K562 (cell line): ENCODE data around the gene CHN2. TPM values are rescaled to one million over a fixed set of nuclear protein-coding genes. Genes with fewer than 3 reads are reported as not detected.

Experiments used
- ATAC-seq: fragments of 200-7000 bp; cut with Tn5 transposase; 3 replicates; pipeline ENCODE4 v1.9.1; 2020; ENCODE audit warnings: moderate library complexity
- BruUV-seq: library from RNA; stranded (reverse); fragments of 400-500 nt; replicated peaks from 2 replicates; lab custom pipeline; 2021; lab: Mats Ljungman, UMichigan
- CTCF ChIA-PET: fragments of 300-600 bp; formaldehyde crosslinking; extraction: SDS; loops from one replicate; lab custom pipeline; 2021; ENCODE audit warnings: low intra/inter-chr PET ratio; lab: Yijun Ruan, JAX
- POLR2A ChIA-PET: fragments of 300-600, 350-650 bp; sonication (Branson Sonifier 250); formaldehyde crosslinking; extraction: SDS; loops from one replicate; lab custom pipeline; 2021; ENCODE audit warnings: antibody characterized with exemption, inconsistent platforms; lab: Yijun Ruan, JAX
- DNase-seq, 4 experiments: peaks; one replicate each; pipeline versions ENCODE4 v3.0.0 to v3.0.0-alpha.2; 2011 to 2018; ENCODE audit warnings: low spot score in 3 of 4, mixed read lengths in 3 of 4; ENCODE audit errors: extremely low read depth in 1 of 4
- FAIRE-seq: peaks from 2 replicates; lab custom pipeline; 2011; peaks lifted over from hg19 to GRCh38; lab: Jason Lieb, UNC
- H2AFZ ChIP-seq: 2 replicates; pipeline ENCODE4 v1.6.0; 2011; ENCODE audit warnings: low read depth, low read length, control low read depth, inconsistent platforms
- H3K27ac ChIP-seq: fragments of 200-600 bp; 3 replicates; pipeline ENCODE4 v1.8.0; 2011; ENCODE audit warnings: low read depth, mild to moderate bottlenecking, control low read depth, inconsistent platforms, low read length, moderate library complexity, mixed read lengths; ENCODE audit errors: extremely low read depth
- H3K27me3 ChIP-seq, 2 experiments: fragments of 300-600 bp in 1 of 2; 2 replicates in 1 of 2; 3 replicates in 1 of 2; pipeline versions ENCODE4 v1.6.0 to v1.8.0; 2011; ENCODE audit warnings: inconsistent platforms in 2 of 2, low read length in 2 of 2, mild to moderate bottlenecking in 1 of 2, mixed read lengths in 1 of 2, moderate library complexity in 1 of 2; ENCODE audit not compliant: control insufficient read depth in 2 of 2, insufficient read depth in 2 of 2
- H3K36me3 ChIP-seq: fragments of 300-600 bp; 3 replicates; pipeline ENCODE4 v1.8.0; 2011; ENCODE audit warnings: mild to moderate bottlenecking, low read length, inconsistent platforms; ENCODE audit not compliant: control insufficient read depth, insufficient read depth
- H3K4me1 ChIP-seq, 2 experiments: fragments of 200-600 bp in 1 of 2; replicated peaks in 1 of 2; 2 replicates in 1 of 2; 3 replicates in 1 of 2; pipeline versions ENCODE4 v1.5.1 to v1.8.0; 2011; ENCODE audit warnings: inconsistent platforms in 2 of 2, low read length in 2 of 2, mild to moderate bottlenecking in 1 of 2, mixed read lengths in 1 of 2, moderate library complexity in 1 of 2; ENCODE audit not compliant: control insufficient read depth in 2 of 2, insufficient read depth in 2 of 2
- H3K4me2 ChIP-seq: 2 replicates; pipeline ENCODE4 v1.6.1; 2011; ENCODE audit warnings: low read length, control low read depth, inconsistent platforms, mixed read lengths; ENCODE audit not compliant: insufficient read depth
- H3K4me3 ChIP-seq: fragments of 200-600 bp; sonication (generic), shearing (Covaris generic); 2 replicates; pipeline ENCODE4 v1.5.1; 2016; ENCODE audit warnings: control low read depth, inconsistent platforms
- H3K79me2 ChIP-seq: fragments of 200-600 bp; 3 replicates; pipeline ENCODE4 v1.8.0; 2011; ENCODE audit warnings: low read length, inconsistent platforms; ENCODE audit not compliant: control insufficient read depth, insufficient read depth
- H3K9ac ChIP-seq, 2 experiments: 2 replicates each; pipeline versions ENCODE4 v1.6.0 to v1.6.1; 2011; ENCODE audit warnings: low read depth in 2 of 2, low read length in 2 of 2, control low read depth in 1 of 2, inconsistent platforms in 1 of 2, mild to moderate bottlenecking in 1 of 2, mixed read lengths in 1 of 2; ENCODE audit not compliant: insufficient read depth in 1 of 2
- H3K9me1 ChIP-seq: one replicate; pipeline ENCODE4 v1.6.0; 2011; ENCODE audit warnings: inconsistent platforms, mild to moderate bottlenecking, low read length, moderate library complexity; ENCODE audit not compliant: control insufficient read depth, insufficient read depth
- H3K9me3 ChIP-seq: replicated peaks from 2 replicates; pipeline ENCODE4 v1.5.1; 2011; ENCODE audit warnings: low read depth, low read length, inconsistent platforms; ENCODE audit not compliant: control insufficient read depth, insufficient read depth
- H4K20me1 ChIP-seq: replicated peaks from 2 replicates; pipeline ENCODE4 v1.6.1; 2011; ENCODE audit warnings: low read length, inconsistent platforms, mixed read lengths; ENCODE audit not compliant: control insufficient read depth, insufficient read depth
- CBX5 ChIP-seq: IDR thresholded peaks from 2 replicates; pipeline ENCODE4 v1.6.1; 2014; ENCODE audit warnings: low read depth, borderline replicate concordance
- FOSL1 ChIP-seq: fragments of 200-800 bp; sonication (Bioruptor generic); conservative IDR thresholded peaks from 2 replicates; pipeline ENCODE4 v1.6.1; 2016; ENCODE audit warnings: missing genetic modification characterization, missing compliant biosample characterization
- HDAC6 ChIP-seq: IDR thresholded peaks from 2 replicates; pipeline ENCODE4 v1.6.1; 2012; ENCODE audit warnings: low read depth, mild to moderate bottlenecking, control low read depth, inconsistent platforms, low read length, moderate library complexity
- LARP7 ChIP-seq: fragments of 450-650 bp; IDR thresholded peaks from 2 replicates; pipeline ENCODE4 v1.6.1; 2016
- MCM5 ChIP-seq: fragments of 450-650 bp; IDR thresholded peaks from 2 replicates; pipeline ENCODE4 v1.6.1; 2016; ENCODE audit warnings: low read depth
- PHB2 ChIP-seq: fragments of 450-650 bp; IDR thresholded peaks from 2 replicates; pipeline ENCODE4 v1.6.1; 2017; ENCODE audit warnings: low read depth
- SAFB ChIP-seq: fragments of 200-400 bp; formaldehyde crosslinking; IDR thresholded peaks from 2 replicates; pipeline ENCODE4 v1.6.1; 2017; ENCODE audit warnings: low read depth, low read length, borderline replicate concordance
- TBP ChIP-seq: optimal IDR thresholded peaks from 2 replicates; pipeline ENCODE3; 2011; ENCODE audit warnings: low read depth, low read length, improper control_type of control experiment
- TSC22D4 ChIP-seq: fragments of 450-650 bp; IDR thresholded peaks from 2 replicates; pipeline ENCODE4 v1.6.1; 2016; ENCODE audit warnings: missing genetic modification characterization, missing biosample characterization, control low read depth
- ZNF263 ChIP-seq: sonication (generic); formaldehyde crosslinking; IDR thresholded peaks from 2 replicates; pipeline ENCODE4 v1.8.0; 2022; ENCODE audit warnings: mild to moderate bottlenecking, missing genetic modification reagents, borderline replicate concordance
- WGBS: fragments of 100-300 bp; shearing (Covaris generic); methylation state at CpG from one replicate; pipeline ENCODE4 v1.1.6; 2016; ENCODE audit warnings: low coverage, mixed read lengths; ENCODE audit not compliant: insufficient coverage; ENCODE audit errors: missing lambda C conversion rate; 5-methylcytosine and 5-hydroxymethylcytosine counted together
- in situ Hi-C: fragments of 300-500 bp; cut with MboI; formaldehyde crosslinking; loops from 4 replicates; pipeline ENCODE4 v1.15.0; 2018; ENCODE audit warnings: inconsistent platforms, mixed read lengths
- intact Hi-C: fragments of 100-400 bp; cut with micrococcal nuclease; formaldehyde crosslinking; loops from 2 replicates; pipeline ENCODE4 v1.14.2; 2022
- polyA plus RNA-seq, 8 experiments: library from polyadenylated mRNA; depleted of rRNA in 4 of 8; stranded (reverse) in 5 of 8; unstranded in 3 of 8; fragments of >200 nt; fragmentation: Nextera tagmentation in 2 of 8; fragmentation: Illumina TruSeq in 1 of 8; extraction: Ambion mirVana in 2 of 8; extraction: Trizol in 1 of 8; gene quantifications; 2 replicates each; pipeline versions ENCODE4 v1.2.1 to v1.2.3, GENCODE V29; 2011 to 2014; ENCODE audit warnings: inconsistent platforms in 1 of 8, missing spikeins in 1 of 8
- total RNA-seq, 7 experiments: library from RNA; depleted of rRNA in 6 of 7; stranded (reverse); fragments of >200 nt in 6 of 7; fragmentation: Illumina TruSeq in 2 of 7; extraction: Trizol in 2 of 7; gene quantifications; 2 replicates each; pipeline versions ENCODE4 v1.2.1 to v1.2.3, GENCODE V29; 2011 to 2021; ENCODE audit warnings: low replicate concordance in 1 of 7
- TF ChIP-seq, protein P1 (sequence below): fragments of 200-400 bp; formaldehyde crosslinking; IDR thresholded peaks from 2 replicates; pipeline ENCODE4 v1.6.1; 2017; ENCODE audit warnings: mild to moderate bottlenecking, low read depth, low read length, moderate library complexity
- TF ChIP-seq, protein P2 (sequence below), 2 experiments: fragments of 450-650 bp in 1 of 2; IDR thresholded peaks; 2 replicates each; pipeline ENCODE4 v1.6.1; 2011 to 2017; ENCODE audit warnings: low read depth in 2 of 2, antibody characterized with exemption in 1 of 2, borderline replicate concordance in 1 of 2, low read length in 1 of 2, mild to moderate bottlenecking in 1 of 2, mixed read lengths in 1 of 2; ENCODE audit not compliant: control insufficient read depth in 1 of 2

Gene CHN2
- total and polyA plus RNA-seq, 9 of the 15 experiments (the other 6 are each of a cell fraction or from before 2014, with no cell fraction given): 0.12 to 2.1 (median 0.31) TPM; not detected in 1

DNA sequence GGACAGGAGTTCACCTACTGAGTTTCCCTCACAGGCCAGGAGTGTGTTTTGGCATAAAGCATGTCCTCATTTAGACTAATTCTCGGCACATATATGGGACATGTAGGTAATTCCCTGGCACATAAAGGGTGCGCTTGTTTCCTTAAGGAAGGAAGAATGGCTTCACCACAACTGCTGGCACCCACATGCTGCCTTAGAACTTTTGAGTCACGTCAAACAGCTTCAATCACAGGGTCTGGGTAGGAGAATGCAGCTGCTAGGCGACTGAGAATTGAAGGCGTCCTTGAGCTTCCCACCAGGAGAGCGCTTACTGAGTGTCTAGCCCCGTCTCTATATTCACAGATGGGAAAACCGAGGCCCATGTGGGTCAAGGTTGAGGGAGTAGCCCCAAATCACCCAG lies 146.1 kb downstream of the CHN2 start (continued):
- TF ChIP-seq, protein P1, sequence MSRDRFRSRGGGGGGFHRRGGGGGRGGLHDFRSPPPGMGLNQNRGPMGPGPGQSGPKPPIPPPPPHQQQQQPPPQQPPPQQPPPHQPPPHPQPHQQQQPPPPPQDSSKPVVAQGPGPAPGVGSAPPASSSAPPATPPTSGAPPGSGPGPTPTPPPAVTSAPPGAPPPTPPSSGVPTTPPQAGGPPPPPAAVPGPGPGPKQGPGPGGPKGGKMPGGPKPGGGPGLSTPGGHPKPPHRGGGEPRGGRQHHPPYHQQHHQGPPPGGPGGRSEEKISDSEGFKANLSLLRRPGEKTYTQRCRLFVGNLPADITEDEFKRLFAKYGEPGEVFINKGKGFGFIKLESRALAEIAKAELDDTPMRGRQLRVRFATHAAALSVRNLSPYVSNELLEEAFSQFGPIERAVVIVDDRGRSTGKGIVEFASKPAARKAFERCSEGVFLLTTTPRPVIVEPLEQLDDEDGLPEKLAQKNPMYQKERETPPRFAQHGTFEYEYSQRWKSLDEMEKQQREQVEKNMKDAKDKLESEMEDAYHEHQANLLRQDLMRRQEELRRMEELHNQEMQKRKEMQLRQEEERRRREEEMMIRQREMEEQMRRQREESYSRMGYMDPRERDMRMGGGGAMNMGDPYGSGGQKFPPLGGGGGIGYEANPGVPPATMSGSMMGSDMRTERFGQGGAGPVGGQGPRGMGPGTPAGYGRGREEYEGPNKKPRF: no peak
- TF ChIP-seq TBP: no peak
- no peak for TF ChIP-seq LARP7
- TF ChIP-seq ZNF263: no peak

DNA sequence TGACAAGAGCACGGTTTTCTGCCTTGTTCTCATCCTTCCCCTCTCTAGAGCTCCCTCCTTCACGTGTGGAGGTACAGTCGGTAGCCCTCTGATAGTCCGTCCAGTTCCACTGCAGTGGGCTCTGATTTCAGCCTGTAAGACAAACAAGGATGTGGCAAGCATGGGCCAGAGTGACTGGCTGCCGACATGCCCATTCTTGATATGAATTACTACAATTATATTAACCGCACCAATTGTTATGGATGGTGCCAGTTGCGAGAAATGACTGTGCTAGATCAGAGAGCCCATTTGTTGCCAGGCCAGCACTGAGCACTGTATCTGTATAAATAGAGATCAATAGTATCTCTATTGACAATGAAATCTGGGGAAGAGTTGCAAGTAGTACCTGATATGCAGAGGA lies 146.6 kb downstream of the CHN2 start:
- H3K36me3 ChIP-seq: no peaks in the 10 kb centered on the region
- no peak overlapping the region for H3K9ac ChIP-seq
- H3K4me1 ChIP-seq: no peaks in the 10 kb centered on the region
- 7% methylated on average over 7 of the region's 7 CpGs for WGBS
- H3K9me1 ChIP-seq: no peaks in the 10 kb centered on the region
- POLR2A ChIA-PET: no interaction called here
- BruUV-seq: no TSS peak
- no peaks in the 10 kb centered on the region; the same call in 1 of the 2 replicates for H4K20me1 ChIP-seq
- H3K27me3 ChIP-seq: no peaks in the 10 kb centered on the region; a peak in 1 of 5 replicates
- H3K9me3 ChIP-seq: no peaks in the 10 kb centered on the region
- H3K4me2 ChIP-seq: no peak overlapping the region
- CTCF ChIA-PET: no interaction called here
- in situ Hi-C loops: no loop called here
- no peak overlapping the region for H3K4me3 ChIP-seq
- ATAC-seq: no peak
- TF ChIP-seq FOSL1 (no peak), CBX5 (no peak), PHB2 (no peak), SAFB (no peak), TSC22D4 (tag) (no peak), MCM5 (no peak), HDAC6 (no peak)
- TF ChIP-seq, protein P2, sequence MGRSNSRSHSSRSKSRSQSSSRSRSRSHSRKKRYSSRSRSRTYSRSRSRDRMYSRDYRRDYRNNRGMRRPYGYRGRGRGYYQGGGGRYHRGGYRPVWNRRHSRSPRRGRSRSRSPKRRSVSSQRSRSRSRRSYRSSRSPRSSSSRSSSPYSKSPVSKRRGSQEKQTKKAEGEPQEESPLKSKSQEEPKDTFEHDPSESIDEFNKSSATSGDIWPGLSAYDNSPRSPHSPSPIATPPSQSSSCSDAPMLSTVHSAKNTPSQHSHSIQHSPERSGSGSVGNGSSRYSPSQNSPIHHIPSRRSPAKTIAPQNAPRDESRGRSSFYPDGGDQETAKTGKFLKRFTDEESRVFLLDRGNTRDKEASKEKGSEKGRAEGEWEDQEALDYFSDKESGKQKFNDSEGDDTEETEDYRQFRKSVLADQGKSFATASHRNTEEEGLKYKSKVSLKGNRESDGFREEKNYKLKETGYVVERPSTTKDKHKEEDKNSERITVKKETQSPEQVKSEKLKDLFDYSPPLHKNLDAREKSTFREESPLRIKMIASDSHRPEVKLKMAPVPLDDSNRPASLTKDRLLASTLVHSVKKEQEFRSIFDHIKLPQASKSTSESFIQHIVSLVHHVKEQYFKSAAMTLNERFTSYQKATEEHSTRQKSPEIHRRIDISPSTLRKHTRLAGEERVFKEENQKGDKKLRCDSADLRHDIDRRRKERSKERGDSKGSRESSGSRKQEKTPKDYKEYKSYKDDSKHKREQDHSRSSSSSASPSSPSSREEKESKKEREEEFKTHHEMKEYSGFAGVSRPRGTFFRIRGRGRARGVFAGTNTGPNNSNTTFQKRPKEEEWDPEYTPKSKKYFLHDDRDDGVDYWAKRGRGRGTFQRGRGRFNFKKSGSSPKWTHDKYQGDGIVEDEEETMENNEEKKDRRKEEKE (IDR thresholded peaks at IDR 0.05; ENCODE audit: borderline replicate concordance in 1 of 2, control insufficient read depth in 1 of 2, low read depth in 2 of 2, low read length in 1 of 2): no peak
- H3K27ac ChIP-seq: no peak overlapping the region
- no peak for FAIRE-seq
- DNase-seq: no peak
- no peaks in the 10 kb centered on the region for H3K79me2 ChIP-seq
- H2AFZ ChIP-seq: no peak overlapping the region
- intact Hi-C loops: no loop called here
